Fibroblast of peridontal ligament (primary cell): Measurements from ENCODE around the gene LIN7A.

ENCODE experiments used
- DNase-seq: peaks from one replicate; pipeline ENCODE4 v3.0.0-alpha.2; 2010; ENCODE audit errors: extremely low read depth

Gene LIN7A

GRCh38 chr12:80860206-80860605 is 77.5 kb downstream of the LIN7A start:
- DNase-seq, result peak; percentile 69

GRCh38 chr12:80858356-80858755 is 79.4 kb downstream of the LIN7A start:
- DNase-seq, result no peak

GRCh38 chr12:80857311-80857710 is 80.4 kb downstream of the LIN7A start:
- DNase-seq, result peak; percentile 75

DNA sequence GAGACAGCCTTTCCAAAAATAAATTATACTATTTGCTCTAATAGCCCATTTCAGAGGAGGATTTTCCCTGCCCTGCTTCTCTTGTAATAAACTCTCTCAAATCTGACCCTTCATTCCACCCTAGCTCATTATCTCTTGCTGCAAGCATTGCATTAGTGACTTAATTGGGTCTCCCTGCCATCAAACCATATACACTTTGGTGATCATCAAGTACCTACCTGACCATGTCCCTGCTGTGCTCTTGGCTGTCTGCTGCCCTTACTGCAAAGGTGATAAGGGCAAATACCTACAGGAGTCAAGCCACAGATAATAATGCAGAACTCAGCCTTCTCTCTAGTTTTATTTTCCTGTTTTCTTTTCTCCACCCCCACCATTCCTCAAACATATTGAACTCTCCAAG is 88.4 kb downstream of the LIN7A start:
- DNase-seq, result no peak

GRCh38 chr12:80848858-80849257 is 88.9 kb downstream of the LIN7A start:
- DNase-seq, result no peak

- DNase-seq, result no peak
Measured at GRCh38 chr12:80847575-80847974, 90.2 kb downstream of the LIN7A start.

- DNase-seq, result peak; percentile 17
Measured at GRCh38 chr12:80846952-80847351, 90.8 kb downstream of the LIN7A start.

DNA sequence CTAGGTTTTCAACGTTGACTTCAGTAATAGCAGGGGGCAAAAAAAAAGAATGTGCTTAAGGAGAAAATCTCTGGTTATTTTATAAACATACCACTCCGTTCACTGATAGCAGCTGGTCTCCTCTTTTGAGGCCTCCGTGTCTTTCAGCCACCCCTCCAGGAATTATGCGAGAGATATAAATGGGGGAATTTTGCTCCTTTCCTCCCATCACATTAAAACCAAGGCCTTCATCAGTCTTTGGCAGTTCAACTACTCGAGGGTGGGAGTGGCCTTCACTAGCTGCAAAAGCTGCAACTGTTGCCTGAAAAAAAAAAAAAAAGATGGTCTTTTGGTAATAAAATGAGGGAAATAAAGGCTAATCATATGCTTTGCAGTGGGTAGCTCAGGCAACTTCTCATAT is 92.1 kb downstream of the LIN7A start:
- DNase-seq, result no peak

DNA sequence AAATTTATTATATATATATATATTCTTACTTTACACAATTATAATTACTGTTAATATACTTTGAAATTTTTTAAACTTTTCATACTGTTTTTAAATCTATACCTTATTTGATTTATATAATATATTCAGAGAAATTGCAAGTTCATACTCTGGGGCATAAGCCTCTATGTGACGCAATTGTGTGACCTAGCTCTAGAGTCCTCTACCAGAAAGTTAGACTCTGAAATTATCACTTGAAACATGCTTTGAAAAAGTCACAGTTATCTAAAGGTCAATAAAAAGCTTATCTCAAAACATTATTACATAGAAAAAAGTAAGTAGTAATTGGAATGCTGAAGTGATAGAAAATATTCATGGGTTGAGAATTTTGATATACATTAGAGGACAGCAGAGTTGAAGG is 93.8 kb downstream of the LIN7A start:
- DNase-seq, result no peak

- peak; percentile 33 for DNase-seq
Measured at GRCh38 chr12:80838708-80839107, 99.0 kb downstream of the LIN7A start.

GRCh38 chr12:80838024-80838658 is 99.6 kb downstream of the LIN7A start:
- peak; percentile 33 for DNase-seq

DNA sequence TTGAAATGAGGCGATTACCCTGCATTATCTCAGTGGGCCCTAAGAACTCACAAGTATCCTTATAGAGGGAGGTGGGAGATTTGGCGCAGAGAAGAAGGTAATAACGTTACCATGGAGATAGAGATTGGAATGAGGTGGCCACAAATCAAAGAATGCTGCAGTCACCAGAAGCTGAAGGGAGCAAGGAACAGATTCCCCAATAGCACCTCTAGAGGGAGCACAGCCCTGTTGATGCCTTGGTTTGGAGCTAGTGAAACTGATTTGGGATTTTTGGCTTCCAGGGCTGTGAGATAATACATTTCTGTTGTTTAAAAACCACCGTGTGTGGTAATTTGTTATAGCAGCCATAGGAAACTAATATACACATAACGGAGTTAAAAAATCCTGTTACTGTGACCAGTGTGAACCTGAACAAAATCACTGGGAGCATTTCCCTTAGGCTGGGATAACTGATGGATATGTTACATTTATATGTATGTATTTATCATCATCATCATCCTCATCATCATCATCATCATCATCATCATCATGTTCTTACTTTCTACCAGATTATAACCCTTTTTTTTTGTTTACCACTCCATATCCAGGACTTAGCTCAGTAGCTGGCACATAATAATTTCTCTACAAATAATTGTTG is 100.3 kb downstream of the LIN7A start:
- peak; percentile 89 for DNase-seq

GRCh38 chr12:80834724-80835123 is 103.0 kb downstream of the LIN7A start:
- peak; percentile 3 for DNase-seq

GRCh38 chr12:80830533-80831088 is 107.1 kb downstream of the LIN7A start:
- DNase-seq, result no peak

DNA sequence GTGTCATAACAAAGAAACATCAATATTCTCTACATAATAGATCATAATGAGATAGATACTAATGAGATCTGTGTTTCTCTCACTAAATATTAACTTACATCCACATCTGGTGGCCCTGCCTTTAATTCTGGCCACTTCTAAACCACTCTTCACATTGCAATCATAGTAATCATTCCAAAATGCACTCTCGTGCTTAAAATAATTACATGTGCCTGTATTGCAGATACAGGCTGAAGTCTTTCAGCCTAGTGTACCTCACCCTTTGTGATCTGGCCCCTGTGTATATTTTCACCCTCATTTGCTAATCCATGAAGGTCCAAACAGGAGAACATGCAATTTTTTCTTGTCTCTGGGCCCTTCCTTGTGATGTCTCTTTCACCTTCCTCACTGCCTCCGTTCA is 108.0 kb downstream of the LIN7A start:
- peak; percentile 53 for DNase-seq

GRCh38 chr12:80825506-80825905 is 112.2 kb downstream of the LIN7A start:
- DNase-seq, result no peak

- DNase-seq, result no peak
Measured at GRCh38 chr12:80823393-80823792, 114.3 kb downstream of the LIN7A start.

DNA sequence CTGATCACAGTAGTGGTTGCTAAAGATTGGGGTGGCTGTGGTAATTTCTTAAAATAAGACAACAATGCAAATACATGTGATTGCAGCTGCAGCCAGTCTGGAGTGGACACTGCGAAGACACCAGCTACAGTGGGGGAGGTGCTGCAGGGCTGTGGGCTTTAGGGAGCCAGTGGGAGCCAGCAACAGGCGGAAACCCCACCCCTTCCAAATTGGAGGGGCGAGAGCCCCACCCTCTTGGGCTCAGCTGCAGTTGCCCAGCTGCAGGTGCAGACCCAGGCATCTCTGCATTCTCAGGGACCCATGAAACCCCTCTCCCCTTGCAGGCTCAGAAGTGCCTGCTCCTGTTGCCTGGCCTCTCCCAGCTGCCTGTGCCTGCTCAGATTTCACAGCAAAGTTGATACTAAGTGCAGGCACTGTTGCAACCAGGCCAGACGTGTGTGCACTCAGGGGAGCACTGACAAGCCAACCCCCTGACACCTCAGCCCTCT is 116.2 kb downstream of the LIN7A start:
- no peak for DNase-seq

DNA sequence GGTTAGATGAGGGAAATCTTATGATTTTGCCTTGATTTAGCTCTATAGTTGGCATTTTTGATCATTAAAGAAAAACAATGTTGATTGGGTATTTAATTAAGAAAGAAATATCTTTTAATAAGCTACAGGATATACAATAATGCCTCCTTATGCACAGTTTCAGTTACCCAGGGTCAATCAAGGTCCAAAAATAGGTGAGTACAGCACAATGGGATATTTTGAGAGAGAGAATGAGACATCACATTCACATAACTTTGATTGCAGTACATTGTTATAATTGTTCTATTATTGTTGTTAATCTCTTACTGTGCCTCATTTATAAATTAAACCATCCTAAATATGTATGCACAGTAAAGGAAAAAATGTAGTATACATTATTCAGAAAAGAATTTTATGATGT is 118.9 kb downstream of the LIN7A start:
- DNase-seq, result no peak

DNA sequence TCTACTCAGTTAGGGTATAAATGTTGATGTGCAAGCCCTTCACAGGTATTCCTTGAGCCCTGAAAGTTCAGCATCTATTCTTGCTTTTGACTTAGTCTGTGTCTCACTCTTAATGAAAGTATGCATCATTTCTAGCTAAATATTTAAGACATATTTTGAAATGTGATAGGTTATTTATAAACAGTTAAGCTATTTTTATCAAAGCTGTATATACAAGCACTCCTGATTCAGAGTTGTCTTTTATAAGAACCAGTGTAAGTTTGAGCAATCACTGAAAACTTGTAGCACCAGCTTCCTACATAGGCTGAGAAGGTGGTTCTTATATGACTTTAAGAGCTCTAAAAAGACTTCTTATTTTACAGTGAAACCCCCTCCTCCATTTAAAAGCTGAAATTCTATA is 122.4 kb downstream of the LIN7A start:
- peak; percentile 65 for DNase-seq

- DNase-seq, result no peak
Measured at GRCh38 chr12:80814453-80814852, 123.3 kb downstream of the LIN7A start.

DNA sequence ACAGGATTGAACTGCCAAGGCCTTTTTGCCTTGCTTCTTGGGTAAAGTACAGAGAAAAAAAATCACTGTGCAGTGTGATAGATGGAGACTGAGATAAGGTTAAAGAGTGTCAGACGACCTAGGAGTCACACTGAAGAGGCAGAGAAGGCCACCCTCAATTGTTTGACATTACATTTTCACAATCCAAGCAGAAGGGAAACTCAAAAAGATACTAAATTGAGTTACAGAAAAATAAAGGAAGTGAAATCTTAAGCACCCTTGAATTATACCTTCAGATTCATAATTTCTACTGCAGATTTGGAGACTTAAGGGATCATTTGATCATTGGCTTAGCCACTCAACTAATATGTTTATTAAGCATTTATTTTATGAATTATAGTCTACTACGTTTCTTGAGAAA is 123.9 kb downstream of the LIN7A start:
- no peak for DNase-seq

- no peak for DNase-seq
Measured at GRCh38 chr12:80811957-80812708, 125.6 kb downstream of the LIN7A start.
